ENCODE measurements around the gene PLXNA4. TPM values are rescaled to one million over a fixed set of nuclear protein-coding genes. Genes with fewer than 3 reads are reported as not detected.

Gene PLXNA4
- total RNA-seq, 1 donor from 2014 or later = 14.0 TPM

DNA sequence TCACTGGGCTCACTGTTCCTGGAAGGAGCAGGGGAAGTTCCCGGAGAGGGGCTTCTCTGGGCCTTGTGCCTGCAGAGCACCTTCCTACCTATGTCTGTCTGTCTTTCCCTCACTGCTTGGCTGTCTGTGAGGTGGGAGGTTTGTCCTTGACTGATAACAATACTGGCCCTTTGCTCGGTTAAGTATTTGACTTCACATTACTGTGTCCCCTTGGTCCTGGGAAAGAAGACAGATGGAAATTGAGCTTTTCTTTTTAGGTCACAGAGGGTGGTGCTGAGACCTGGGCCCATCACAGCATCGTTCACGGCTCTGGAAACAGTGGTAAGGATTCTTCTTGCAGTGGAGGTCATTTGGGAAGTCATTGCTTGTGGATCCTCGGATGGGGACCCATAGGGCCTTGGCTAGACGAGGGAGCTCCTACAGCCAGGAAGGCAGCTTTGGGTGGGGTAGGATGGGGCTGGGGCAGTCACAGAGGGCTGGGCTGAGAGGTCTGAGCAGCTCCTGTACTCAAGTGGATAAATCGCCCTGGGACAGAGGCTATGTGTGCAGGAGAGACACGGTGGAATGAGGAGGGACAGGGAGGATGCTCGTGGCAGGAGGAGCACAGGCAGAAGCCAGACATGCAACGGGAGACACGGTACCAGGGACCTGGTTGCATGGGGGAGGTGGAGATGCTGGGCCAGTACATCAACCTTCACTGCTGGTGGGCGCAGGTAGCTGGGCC lies 450.2 kb downstream of the PLXNA4 start:
- Histone ChIP-seq H3K4me3 (no peak overlapping the region), H3K36me3 (no peaks in the 10 kb centered on the region), H3K9me3 (no peaks in the 10 kb centered on the region), H3K27ac (no peak overlapping the region), H3K4me1 (no peaks in the 10 kb centered on the region), H3K27me3 (no peaks in the 10 kb centered on the region)
- intact Hi-C loops (cut with DNase I) = no loop called here
- DNase-seq (ENCODE audit: extremely low spot score in 2 of 2) = no peak
- TF ChIP-seq, protein P1, sequence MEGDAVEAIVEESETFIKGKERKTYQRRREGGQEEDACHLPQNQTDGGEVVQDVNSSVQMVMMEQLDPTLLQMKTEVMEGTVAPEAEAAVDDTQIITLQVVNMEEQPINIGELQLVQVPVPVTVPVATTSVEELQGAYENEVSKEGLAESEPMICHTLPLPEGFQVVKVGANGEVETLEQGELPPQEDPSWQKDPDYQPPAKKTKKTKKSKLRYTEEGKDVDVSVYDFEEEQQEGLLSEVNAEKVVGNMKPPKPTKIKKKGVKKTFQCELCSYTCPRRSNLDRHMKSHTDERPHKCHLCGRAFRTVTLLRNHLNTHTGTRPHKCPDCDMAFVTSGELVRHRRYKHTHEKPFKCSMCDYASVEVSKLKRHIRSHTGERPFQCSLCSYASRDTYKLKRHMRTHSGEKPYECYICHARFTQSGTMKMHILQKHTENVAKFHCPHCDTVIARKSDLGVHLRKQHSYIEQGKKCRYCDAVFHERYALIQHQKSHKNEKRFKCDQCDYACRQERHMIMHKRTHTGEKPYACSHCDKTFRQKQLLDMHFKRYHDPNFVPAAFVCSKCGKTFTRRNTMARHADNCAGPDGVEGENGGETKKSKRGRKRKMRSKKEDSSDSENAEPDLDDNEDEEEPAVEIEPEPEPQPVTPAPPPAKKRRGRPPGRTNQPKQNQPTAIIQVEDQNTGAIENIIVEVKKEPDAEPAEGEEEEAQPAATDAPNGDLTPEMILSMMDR (IDR thresholded peaks at IDR 0.05) = no peak
- TF ChIP-seq POLR2AphosphoS5 (IDR thresholded peaks at IDR 0.05; ENCODE audit: insufficient read depth in 1 of 2, low read depth in 1 of 2) (no peak), POLR2A (IDR thresholded peaks at IDR 0.05) (no peak)

DNA sequence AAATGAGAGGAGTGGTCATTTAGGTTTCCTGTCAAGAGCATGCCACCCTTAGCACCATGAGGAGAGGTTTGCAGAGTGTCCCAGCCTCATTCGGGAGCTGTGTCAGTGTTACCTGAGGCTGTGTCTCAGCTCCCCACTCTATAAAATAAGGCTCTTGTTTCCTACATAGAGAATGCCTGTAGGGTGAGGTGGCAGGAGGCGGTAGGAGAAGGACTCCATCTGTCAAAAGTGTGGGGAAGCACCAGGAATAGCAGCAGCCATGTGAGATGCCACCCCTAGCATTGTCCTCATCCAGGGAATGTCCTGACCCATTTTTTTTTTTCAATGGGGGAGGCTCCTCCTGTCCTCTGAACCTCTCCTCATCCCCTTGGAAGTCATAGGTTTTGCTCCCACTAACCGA lies 451.2 kb downstream of the PLXNA4 start:
- Histone ChIP-seq H3K36me3 (no peaks in the 10 kb centered on the region), H3K9me3 (no peaks in the 10 kb centered on the region), H3K27ac (no peak overlapping the region), H3K4me3 (no peak overlapping the region), H3K27me3 (no peaks in the 10 kb centered on the region), H3K4me1 (no peaks in the 10 kb centered on the region)
- TF ChIP-seq, protein P1 (IDR thresholded peaks at IDR 0.05) = no peak
- TF ChIP-seq POLR2AphosphoS5 (IDR thresholded peaks at IDR 0.05; ENCODE audit: insufficient read depth in 1 of 2, low read depth in 1 of 2) (no peak), POLR2A (IDR thresholded peaks at IDR 0.05) (no peak)
- DNase-seq (ENCODE audit: extremely low spot score in 2 of 2) = no peak
- intact Hi-C loops (cut with DNase I) = no loop called here

DNA sequence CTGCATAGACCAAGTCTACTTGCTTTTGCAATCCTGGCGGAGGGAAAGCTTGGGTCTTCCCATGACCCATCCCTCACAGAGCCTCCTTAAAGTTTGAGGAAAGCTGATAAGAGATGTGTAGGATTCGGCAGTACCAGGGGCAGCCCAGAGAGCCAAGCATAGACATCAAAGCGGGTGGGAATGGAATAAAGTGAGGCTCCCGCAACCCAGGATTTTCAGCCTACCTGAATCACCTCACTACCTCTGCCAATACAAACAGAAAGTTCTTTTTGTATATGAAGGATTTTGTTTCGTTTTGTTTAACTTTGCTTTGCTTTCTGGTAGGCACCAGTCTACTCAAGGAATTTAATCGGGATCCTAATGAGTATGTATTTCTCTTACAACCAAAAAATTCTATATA lies 451.7 kb downstream of the PLXNA4 start:
- intact Hi-C loops (cut with DNase I) = loop anchor here (5.0 kb wide), 1 partner anchor 863 kb away; no protein-coding TSS in a partner anchor
- no peak for DNase-seq (ENCODE audit: extremely low spot score in 2 of 2)

DNA sequence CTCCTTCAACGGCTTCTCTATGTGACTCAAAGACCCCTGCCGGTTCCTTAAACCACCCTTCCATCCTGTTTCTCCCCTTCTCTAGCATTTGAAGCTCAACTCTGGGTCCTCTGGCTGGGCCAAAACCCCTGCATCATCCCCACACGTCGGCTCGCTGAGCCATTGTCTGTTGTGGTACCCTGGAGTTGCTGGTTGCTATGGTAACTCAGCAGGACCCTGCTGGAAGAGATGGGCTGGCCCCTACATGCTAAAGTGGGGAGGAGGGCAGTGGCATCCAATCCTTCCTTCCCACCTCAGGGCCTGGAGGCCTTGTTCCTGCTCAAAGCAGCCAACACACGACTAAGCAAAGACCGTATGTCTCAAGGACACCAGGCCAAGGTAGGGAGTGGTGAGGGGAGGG lies 452.5 kb downstream of the PLXNA4 start:
- H3K36me3 ChIP-seq = no peaks in the 10 kb centered on the region
- H3K9me3 ChIP-seq = no peaks in the 10 kb centered on the region
- TF ChIP-seq, protein P1 (IDR thresholded peaks at IDR 0.05) = no peak
- TF ChIP-seq POLR2AphosphoS5 (IDR thresholded peaks at IDR 0.05; ENCODE audit: insufficient read depth in 1 of 2, low read depth in 1 of 2) (no peak), POLR2A (IDR thresholded peaks at IDR 0.05) (no peak)
- no peak overlapping the region for H3K4me3 ChIP-seq
- no peak overlapping the region for H3K27ac ChIP-seq
- H3K4me1 ChIP-seq = no peaks in the 10 kb centered on the region
- H3K27me3 ChIP-seq = no peaks in the 10 kb centered on the region
- no peak for DNase-seq (ENCODE audit: extremely low spot score in 2 of 2)
- intact Hi-C loops (cut with DNase I) = loop anchor here (5.0 kb wide), 1 partner anchor 864 kb away; no protein-coding TSS in a partner anchor

More for the DNA sequence above, 451.7 kb downstream of the PLXNA4 start:
- H3K4me3 ChIP-seq = no peak overlapping the region
- no peaks in the 10 kb centered on the region for H3K27me3 ChIP-seq
- TF ChIP-seq, protein P1 (IDR thresholded peaks at IDR 0.05) = no peak
- TF ChIP-seq POLR2A (IDR thresholded peaks at IDR 0.05) = no peak
- TF ChIP-seq POLR2AphosphoS5 (IDR thresholded peaks at IDR 0.05; ENCODE audit: insufficient read depth in 1 of 2, low read depth in 1 of 2) = no peak
- H3K36me3 ChIP-seq = no peaks in the 10 kb centered on the region
- H3K27ac ChIP-seq = no peak overlapping the region
- H3K4me1 ChIP-seq = no peaks in the 10 kb centered on the region
- H3K9me3 ChIP-seq = no peaks in the 10 kb centered on the region

DNA sequence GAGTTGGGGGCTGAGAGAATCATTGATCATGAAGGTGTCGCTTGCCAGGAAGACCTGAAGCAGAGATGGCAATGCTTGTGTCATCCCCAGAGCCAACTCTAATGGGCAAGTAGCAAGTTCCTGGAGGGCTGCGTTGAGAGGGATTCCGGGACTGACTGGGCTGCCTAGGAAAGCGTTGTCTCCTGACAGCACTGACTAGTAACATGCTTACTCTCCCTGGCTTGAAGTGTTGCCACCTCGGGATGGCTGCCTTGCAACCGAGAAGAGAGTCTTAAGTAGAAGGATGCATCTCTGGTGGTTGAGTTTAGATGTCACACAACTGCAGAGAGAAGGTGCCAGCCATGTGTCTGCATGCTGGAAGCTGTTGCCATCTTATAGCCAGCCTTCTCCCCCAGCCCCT lies 453.4 kb downstream of the PLXNA4 start:
- H3K9me3 ChIP-seq = no peaks in the 10 kb centered on the region
- H3K36me3 ChIP-seq = no peaks in the 10 kb centered on the region
- no peaks in the 10 kb centered on the region for H3K27me3 ChIP-seq
- DNase-seq (ENCODE audit: extremely low spot score in 2 of 2) = no peak
- TF ChIP-seq, protein P1 (IDR thresholded peaks at IDR 0.05) = no peak
- TF ChIP-seq POLR2AphosphoS5 (IDR thresholded peaks at IDR 0.05; ENCODE audit: insufficient read depth in 1 of 2, low read depth in 1 of 2) (no peak), POLR2A (IDR thresholded peaks at IDR 0.05) (no peak)
- no peaks in the 10 kb centered on the region for H3K4me1 ChIP-seq
- H3K4me3 ChIP-seq = no peak overlapping the region
- intact Hi-C loops (cut with DNase I) = loop anchor here (5.0 kb wide), 1 partner anchor 864 kb away; no protein-coding TSS in a partner anchor
- no peak overlapping the region for H3K27ac ChIP-seq

Data from vagina (tissue), 2 donors.